GM19328 (cell line): ENCODE measurements around the gene TTC28.

Source experiments
- ATAC-seq: cut with Tn5 transposase; IDR thresholded peaks from one replicate; pipeline ENCODE4 v1.9.1; 2021; ENCODE audit warnings: mild to moderate bottlenecking, moderate library complexity; ENCODE audit not compliant: unreplicated experiment

The TTC28 gene

DNA sequence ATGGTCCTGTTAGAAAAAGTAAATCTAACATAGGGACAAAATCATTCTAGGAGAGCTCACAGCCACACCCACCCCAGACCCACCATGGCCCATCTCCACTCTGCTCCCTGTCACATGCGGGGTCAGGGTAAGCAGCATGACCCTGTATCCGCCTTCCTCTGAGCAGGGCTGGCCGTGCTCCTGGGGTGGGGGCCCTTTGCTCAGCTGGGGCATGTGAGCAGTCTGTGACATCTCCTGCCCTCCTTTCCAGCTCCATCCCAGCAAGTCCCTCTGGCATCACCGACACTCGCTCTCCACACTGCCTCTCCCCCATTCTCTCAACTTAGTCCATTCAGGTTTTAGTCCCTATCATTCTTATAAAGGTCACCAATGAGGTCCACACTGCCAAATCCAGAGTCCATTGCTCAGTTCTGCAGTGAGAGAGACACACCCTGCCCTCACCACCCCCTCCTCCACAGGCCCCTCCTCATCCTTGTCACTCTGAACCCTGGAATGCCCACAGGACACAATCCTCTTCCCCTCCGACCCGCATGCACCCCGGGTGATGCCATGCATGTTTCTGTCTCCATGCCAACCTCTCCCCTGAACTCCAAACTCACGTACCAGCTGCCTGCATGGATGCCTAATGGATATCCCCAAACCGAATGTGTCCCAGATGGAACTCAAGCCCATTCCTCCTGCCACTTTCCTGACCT, 695.5 kb downstream of the TTC28 start:
- no peak for ATAC-seq

DNA sequence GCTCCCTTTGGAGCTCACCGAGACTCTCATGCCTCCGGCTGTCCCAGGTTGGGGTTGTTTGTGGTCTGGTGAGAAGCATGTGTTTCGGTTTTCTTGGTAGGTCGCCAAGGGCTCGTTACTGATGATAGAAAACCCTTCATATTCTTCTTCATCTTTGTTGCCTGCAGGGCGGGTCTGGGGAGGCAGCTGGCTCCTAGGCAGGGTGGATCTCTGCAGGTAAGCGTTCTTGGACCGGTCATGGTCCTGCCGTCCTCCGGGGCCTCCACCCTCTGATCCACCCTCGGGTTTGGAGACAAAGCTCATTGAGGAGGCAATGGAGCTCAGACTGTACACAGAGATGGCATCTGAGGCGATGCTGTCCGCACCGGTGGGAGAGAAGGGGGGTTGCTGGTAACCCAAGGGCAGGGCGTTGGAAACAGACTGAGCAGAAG, 696.3 kb downstream of the TTC28 start:
- ATAC-seq, result no peak

DNA sequence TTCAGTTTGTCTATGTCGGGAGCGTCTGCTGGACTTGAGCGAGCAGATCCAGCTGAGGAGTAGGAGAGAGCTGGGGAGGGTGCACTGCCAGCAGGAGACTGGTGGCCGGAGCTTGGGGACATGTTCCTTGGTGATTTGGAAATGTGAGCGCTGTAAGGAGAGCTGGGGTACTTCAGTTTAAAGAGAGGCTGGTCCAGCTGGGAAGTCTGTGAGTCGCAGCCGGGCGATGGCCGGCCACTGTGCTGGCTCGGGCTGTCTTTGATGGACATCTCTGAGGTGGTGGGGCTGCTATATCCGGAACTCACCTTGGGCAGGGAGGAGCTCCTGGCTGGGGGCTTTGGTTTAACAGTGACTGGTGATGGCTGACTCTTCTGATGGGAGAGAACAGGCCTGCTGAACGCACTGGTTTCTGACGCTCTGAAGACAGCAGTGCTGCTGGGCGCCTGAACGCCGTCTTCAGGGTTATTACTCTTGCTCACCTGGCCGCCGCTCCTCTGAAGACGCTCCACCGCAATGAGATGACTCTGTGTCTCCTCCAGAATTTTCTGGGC, 696.9 kb downstream of the TTC28 start:
- ATAC-seq, result no peak

DNA sequence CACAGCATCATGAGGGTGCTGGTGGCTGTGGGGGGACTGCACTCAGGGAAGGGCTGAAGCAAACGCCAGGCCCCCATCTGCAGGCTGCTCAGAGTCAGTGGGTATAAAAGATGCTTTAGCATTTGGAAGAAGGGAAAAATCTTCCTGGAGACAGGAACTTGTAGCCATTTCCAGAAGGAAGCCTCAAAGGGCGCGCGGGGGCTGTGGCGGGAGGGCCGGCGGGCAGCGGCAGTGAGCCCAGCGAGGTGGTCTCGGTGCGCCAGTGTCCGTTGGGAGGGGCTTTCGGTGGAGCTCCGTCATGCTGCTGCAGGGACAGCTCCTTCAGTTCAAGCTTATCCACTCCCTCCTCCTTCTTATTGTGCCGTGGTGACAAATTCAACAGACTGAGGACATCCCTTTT, 697.5 kb downstream of the TTC28 start:
- ATAC-seq, result no peak

DNA sequence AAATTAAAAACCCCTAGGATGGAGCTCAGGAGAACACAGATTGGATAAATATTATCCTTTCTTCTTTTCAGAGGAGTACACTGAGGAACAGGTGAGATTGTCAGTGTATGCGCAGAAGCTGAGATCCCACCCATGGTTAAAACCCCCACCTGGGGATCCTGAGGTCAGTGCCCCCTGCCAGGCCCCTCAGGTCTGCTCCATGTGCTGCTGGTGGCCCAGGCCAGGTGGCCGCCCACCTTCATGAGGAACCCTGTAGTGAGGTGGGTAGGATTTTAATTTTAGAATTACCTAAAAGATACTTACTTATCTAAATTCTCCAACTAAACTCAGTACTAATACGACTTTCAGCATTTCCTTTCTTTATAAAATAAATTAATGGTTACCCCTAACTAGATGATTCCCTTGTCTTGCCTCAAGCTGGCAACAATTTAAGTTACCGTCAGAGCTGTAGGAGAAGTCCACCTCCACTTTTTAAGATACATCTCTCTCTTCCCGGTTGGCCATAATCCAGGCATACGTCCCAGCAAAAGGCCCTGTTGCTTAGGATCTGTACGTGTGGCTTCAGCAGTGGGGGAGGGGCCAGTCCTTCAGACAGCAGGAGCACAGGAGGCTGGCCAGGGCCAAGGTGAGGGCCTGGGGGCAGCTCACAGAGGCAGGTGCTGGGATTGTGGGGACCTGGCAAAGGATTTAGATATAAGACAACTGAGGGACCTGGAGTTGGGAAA, 699.1 kb downstream of the TTC28 start:
- ATAC-seq, result no peak

DNA sequence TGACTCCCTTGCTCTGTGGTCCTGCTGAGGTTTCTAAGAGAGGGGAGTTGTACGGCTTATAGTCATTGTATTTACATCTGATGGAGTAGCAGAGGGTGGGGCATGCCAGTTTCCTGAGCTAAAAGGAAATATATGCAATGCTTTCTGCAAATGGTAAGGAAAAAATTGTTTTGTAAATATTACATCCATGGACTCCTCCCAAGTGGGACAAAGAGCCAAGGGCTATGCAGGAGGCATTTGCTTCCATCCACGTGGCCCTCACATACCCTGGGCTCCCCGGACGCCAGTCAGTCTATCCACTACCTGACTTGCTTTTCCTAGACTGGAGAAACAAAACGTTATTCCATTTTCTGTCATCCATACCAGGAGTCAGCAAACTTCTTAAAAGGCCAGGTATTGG, 700.8 kb downstream of the TTC28 start:
- ATAC-seq, result no peak

DNA sequence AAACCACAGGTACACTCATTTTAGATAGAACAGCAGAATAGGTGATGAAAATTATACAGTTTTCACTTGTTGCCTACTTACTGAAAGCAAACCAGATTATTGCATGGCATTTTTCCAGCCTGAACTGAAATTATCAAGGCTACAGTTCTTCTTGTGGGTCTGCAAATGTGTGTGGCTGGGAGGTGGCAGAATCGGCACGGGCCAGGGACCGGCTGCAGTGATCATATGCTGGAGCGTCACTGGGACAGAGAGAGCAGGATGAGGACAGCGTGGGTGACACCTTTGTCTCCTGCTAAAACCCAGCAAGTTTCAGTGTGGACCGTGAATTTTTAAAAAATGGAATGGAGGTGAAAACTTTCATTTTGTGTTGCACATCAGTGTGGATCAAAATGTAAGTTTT, 701.3 kb downstream of the TTC28 start:
- no peak for ATAC-seq

DNA sequence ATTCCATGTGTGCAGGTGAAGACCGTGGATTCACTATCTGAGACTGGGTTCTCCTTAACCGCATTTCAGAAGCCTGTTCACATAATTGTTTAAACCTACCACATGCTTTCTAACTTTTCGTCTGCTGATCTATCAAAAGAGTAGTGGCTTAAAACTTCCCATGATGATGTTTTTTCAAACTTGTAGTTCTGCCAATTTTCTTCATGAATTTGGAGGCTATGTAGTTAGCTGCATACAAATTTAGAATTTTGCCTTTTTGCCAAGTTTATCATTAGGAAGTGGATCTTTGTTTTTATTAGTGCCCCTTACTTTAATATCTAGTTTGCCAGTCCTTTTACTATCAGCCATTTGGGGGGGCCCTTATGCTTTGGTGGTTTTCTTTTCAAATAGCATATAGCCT, 703.1 kb downstream of the TTC28 start:
- ATAC-seq, result no peak

DNA sequence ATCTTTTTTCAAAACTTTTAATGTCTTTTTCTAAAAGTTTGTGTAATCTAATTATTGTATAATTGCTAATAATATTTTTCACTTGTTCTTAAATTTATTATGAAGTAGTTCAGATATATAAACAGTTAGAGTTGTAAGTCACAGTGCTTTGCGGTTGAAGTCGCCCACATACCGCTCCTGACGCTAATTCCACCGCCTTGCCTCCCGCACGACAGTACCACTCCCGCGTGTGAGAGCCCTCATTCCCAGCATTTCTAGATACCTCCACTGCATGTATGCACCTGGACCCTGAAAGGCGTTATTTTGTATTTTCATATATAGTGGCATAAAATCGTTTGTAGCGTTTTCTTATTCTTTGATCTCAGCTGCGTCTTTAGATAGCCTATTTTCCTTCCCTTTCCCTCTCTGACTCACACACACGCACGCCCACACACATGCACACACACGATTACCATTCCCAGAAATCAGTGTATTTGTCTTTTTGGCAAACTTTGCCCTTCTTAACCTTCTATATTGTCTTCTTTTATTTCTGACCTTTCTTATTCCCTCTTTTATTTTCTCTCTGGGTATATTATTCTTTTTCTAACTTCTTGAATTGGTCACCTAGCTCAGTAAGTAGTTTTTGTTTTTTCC, 704.1 kb downstream of the TTC28 start:
- ATAC-seq, result no peak

DNA sequence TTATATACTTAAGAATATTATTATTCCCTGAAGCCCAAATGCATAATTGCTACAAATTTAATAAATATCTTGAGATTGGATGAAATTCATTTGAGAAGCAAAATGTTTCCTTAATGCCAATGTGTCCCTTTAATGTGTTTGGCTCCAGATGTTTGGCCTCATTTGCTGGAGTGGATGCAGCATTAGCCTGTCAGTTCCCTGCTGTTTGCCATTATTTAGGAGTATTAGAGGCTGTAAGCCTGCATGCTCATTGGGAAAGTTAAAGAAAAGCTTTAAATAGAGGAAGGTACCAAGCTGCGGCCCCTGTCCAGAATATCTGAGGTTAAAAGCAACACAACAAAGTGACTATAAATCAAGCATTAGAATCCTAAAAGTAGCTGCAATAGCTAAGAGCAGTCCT, 705.8 kb downstream of the TTC28 start:
- ATAC-seq, result no peak

DNA sequence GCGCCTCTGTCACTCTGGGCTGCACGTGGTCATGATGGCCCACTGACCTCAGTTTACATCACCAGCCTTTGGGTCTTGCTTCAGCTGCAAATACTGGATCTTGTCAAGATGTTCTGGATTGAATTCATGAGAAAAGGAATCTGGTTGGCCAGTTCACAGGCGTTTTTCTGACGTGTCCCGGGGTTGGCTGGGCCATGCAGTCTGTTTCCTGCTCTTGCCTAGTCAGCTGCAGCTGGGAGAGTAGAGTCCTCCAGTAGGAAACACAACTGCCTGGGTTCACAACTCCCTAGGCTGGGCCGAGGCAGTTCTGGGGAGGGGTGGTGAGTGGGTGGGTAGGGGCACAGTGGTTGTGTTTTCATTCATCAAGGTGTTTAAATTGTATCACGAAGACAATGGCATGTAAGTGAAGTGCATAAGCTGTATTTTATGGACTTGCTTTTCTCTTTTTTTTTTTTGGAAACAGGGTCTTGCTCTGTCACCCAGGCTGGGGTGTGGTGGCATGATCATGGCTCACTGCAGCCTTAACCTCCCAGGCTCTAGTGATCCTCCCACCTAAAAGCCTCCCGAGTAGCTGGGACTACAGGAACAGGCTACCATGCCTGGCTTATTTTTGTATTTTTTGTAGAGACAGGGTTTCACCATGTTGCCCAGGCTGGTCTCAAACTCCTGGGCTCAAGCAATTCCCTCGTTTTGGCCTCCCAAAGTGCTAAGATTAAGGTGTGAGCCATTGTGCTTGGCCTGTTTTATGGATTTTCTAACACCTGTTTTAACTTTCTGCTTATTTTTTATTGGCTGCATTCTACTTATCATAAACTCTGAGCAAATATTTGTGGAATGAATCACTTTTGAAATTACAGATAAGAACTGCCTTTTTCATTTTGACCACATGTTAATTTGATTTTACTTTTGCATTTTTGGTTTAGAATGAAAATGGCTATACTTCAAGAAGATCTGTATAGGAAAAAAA, 706.6 kb downstream of the TTC28 start:
- ATAC-seq, result no peak

DNA sequence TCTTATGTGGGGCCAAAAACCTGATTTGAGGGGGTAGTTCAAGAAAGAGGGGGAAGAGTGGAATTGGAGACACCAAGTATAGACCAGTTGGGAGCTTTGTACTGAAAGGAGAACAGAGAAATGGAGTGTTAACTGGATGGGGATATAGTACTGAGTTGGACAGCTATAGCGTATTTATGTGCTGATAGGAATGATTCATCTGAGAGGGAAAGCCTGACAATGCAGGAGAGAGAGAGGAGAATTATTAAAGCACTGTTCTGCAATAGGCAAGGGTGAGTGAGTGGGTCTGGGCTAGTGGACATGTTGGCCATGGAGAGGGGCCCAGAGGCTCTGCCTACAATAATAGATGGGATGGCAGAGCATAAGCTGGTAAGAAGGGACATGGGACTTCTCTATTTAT, 707.7 kb downstream of the TTC28 start:
- ATAC-seq, result no peak

DNA sequence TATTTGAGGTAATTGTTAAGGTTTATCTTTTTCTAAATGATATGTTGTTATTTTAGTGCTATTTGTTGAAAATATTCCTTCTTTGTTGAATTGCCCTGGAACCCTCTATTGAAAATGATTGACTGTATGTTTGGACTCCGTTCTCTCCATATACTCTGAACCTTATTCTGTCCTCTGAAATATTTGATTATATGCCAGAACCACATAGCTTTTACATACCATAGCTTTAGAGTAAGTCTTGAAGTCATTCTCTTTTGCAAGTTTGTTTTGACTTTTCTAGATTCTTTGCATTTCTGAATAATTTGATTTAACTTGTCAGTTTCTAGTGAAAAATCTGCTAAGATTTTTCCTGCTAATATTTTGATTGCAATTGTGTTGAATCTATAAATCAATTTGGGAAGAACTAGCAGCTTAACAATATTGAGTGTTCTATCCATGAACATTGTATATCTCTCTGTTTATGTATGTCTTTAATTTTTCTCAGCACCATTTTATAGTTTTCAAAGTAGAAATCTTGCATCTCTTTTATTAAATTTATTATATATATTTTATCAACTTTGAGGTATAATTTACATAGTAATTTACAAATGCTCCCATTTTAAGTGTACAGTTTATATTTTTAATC, 708.9 kb downstream of the TTC28 start:
- no peak for ATAC-seq

DNA sequence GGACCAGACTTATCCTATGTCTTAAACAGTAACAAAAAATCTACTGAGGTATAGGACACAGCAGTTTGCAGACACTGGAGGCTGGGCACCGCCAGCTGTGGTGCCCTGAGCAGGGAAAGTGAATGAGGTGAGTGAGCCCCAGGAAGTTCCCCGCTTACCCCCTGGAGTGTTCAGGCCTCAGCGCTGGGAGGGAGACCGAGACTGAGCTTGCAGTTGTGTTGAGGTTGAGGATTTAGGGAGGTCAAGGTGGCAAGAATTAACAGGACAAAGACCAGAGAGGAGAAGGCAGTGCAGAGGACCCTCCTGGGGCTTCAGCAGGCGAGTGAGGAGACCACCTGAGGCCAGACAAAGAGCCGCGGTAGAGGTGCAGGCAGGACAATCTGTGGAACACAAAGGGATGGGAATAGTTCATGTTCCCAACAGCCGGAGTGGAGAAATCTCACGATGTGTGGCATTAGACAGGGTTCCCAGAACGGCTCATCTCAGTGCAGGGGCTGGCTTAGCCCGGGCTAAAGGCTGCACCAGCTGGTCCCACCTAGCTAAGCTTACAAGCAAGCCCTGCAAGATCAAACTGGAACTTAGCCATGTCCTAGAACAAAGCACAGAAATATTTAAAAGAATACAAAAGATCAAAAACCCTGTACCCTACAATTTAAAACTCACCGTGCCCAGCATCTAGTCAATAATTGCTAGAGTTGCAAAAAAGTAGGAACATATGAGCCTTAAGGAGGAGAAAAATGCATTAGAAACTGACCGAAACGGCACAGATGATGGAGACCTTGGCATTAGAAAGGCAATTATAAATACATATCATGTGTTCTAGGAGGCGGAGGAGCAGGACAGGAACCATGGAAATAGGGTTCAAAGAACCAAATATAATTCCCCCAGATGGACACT, 713.2 kb downstream of the TTC28 start:
- ATAC-seq, result no peak

DNA sequence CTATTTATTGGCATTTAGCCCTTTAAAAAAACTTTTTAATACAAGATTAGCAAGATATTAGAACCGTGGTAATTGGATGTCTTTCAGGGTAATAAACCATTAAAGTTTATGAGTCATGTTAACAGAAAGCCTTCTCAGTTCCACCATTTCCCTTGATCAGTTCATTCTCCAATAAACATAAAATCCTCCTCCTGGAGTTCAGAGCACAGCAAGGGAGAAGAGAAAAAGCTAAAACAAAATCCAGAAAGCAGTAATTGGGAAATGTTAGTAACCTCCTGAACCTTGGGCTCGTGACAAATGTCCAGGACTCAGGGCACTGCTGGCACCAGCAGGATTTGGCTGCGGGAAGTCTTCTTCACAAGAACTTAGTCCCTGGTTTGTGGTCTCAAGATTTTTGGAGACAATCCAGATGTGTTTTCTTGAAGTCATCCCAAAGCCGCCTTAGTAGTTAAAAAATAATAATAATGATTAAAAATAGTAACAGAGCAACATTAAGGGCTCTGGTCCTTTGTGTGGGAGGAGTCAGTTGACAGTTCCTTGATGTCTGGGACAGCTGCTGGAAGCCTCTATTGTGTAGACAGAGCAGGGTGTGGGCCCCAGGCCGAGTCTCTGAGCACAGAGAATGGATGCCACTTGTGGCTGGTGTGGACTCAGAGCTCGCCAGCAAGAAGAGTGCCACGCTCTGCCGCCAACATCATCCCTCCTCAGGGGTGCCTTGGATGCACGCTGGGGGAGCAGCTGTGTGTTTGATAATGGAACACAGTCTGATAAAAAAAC, 717.2 kb downstream of the TTC28 start:
- no peak for ATAC-seq

DNA sequence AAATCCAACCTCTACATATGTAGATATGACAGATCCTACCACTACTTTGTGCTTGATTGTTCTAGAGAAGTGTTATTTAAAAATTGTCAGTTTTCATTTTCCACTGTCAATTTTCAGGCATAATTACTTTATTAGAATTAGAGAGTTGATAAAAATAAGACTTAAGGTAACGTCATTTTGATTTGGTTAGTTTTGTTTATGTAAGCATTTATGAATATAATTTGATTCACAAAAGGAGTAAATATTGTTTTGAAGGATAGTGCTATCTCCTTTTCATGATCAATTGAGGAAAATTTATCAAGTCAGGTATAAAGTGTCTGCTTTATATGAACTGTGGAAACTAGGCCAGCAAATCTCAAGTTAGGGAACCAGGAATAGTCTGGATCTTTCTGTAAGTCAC, 718.0 kb downstream of the TTC28 start:
- no peak for ATAC-seq

DNA sequence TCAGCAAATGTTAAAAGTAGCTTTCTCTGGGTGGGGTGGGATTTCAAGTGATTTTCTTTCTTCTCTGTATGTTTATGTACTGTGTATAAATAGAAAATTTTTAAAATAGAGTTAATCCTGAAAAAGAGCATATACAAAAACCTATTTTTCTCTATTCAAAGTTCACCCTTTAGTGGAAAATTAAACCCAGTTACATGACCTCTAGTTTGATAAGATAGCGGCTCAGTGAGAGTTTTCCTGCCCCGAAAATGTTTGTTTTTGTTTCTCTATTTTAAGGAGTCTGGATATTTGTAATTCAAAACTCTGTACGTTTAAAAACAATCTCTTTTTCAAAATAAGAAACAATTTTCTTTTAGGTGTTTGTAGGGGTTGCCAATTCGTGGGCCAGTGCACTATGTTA, 718.5 kb downstream of the TTC28 start:
- no peak for ATAC-seq

DNA sequence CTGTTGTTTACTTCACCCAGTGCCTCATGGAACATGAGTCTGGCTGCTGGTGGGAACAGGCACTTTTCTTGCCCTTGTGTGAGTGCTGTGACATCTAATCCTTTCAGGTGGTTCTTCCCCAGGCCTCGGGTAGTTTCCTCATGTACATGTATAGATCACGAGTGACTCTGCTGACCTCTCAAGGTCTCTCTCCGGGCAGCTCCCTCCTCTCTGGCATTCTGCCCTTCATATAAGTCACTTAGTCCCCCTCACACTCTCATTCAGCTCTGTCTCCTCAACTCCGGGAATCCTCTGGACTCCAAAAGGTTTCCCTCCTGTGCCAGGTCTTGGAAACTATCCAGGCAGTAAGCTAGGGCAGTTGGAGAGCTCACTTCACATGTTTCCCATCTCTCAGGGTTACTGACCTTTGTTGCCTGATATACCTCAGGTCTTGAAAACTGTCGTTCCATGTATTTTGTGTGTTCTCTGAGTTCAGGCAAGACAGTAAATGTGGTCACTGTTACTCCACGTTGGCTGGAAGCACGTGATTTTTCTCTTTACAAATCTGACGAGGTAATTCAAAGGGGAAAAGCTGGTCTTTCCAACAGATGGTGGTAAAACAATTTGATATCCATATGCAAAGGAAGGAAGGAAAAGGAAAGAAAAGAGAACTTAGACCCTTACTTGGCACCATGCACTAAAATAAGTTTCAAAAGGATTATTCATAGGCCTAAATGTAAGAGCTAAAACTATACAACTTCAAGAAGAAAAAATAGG, 720.1 kb downstream of the TTC28 start:
- no peak for ATAC-seq
